Measurements from ENCODE around the gene MCEE.

MCEE gene

DNA sequence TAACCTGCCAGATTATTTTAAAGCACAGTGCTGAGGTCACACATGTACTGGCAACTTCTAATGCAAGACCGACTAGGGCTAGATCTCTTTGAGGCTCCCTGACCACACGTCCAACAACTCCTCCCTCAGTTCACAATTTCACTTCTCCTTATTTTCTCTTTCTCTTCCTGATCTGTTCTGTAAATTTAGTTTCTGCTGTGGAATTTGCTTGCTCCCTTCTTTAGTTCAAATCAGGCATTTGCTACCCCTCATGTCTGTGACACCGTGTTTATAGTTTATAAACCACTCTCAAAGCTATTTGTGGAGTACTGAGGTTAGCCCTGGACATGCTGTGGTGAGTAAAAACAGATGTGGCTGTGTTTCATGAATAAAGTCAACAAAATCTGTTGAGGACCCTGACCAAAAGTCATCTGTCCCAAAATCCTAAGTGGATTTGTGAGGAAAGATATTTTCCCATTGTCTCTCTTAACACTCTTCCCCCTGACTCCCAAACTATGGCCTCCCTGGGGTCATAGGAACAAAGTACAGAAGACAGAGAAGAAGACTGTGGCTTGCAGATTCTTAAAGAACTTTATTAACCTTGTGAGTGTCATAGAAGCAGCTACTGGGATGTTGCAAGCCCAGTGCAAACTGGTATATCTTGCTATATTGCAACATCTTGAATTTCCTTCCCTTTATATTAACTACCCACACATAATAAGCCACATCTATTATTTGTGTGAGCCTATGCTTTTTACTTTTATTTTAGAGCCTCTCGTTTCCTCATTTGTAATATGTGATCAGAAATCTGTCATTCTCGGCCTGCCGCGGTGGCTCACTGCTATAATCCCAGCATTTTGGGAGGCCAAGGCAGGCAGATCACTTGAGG, 65.0 kb downstream of the MCEE start:
- no peak for ATAC-seq (replicated peaks)
- Mint-ChIP-seq H3K4me3 (no peak overlapping the region), H3K27me3 (peaks cover 19 to 29% of the 10 kb centered on the region in 2 donors), H3K4me1 (ENCODE audit: low read depth in 2 of 2) (peaks cover 16 to 26% of the 10 kb centered on the region in 2 donors), H3K27ac (peak overlapping the region in 1 of 2 donors; percentile 2), H3K36me3 (ENCODE audit: insufficient read depth) (peaks cover 20% of the 10 kb centered on the region), H3K9me3 (no peaks in the 10 kb centered on the region)
- DNase-seq = no peak

- peaks cover 27 to 37% of the 10 kb centered on the region in 2 donors for H3K27me3 Mint-ChIP-seq
- H3K9me3 Mint-ChIP-seq = no peaks in the 10 kb centered on the region
- peaks cover 18% of the 10 kb centered on the region for H3K36me3 Mint-ChIP-seq (ENCODE audit: insufficient read depth)
- DNase-seq (no peak), ATAC-seq (replicated peaks) (no peak)
- peak overlapping the region in 1 of 2 donors; percentile 2 for H3K27ac Mint-ChIP-seq
- H3K4me3 Mint-ChIP-seq = no peak overlapping the region
- H3K4me1 Mint-ChIP-seq (ENCODE audit: low read depth in 2 of 2) = peaks cover 9 to 17% of the 10 kb centered on the region in 2 donors
Measured at GRCh38 chr2:71064110-71064611, 65.9 kb downstream of the MCEE start.

GRCh38 chr2:71063216-71063615, 66.8 kb downstream of the MCEE start:
- no peak for DNase-seq
- Mint-ChIP-seq H3K4me1 (ENCODE audit: low read depth in 2 of 2) (peaks cover 8 to 9% of the 10 kb centered on the region in 2 donors), H3K27ac (no peak overlapping the region)

DNA sequence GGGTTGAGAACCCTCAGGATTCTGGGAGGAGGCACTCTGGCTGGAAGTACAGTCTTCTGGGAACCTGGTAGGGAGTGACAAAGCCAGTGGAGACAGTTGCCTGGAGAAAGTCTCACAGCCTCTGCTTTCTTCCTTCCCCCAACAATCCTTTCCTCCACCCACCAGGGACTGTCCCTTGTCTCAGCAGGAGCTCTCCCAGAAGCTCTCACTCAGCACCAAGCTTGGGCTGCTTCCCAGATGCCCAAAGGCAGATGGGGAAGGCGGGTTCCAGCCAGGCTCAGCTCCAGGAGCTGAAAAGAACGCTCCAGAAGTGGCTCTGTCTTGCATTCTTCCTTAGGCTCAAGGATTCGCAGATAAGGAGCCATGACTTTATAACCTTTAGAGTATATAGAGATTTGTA, 69.2 kb downstream of the MCEE start:
- DNase-seq = no peak
- no peaks in the 10 kb centered on the region for H3K4me1 Mint-ChIP-seq (ENCODE audit: low read depth in 2 of 2)
- ATAC-seq (replicated peaks) = no peak
- H3K4me3 Mint-ChIP-seq = no peak overlapping the region
- H3K9me3 Mint-ChIP-seq = no peaks in the 10 kb centered on the region
- peaks cover 38 to 49% of the 10 kb centered on the region in 2 donors for H3K27me3 Mint-ChIP-seq
- H3K27ac Mint-ChIP-seq = no peak overlapping the region
- peaks cover 4% of the 10 kb centered on the region for H3K36me3 Mint-ChIP-seq (ENCODE audit: insufficient read depth)

More at GRCh38 chr2:71063216-71063615, 66.8 kb downstream of the MCEE start:
- no peak for ATAC-seq (replicated peaks)
- no peak overlapping the region for H3K4me3 Mint-ChIP-seq
- H3K27me3 Mint-ChIP-seq = peaks cover 36 to 47% of the 10 kb centered on the region in 2 donors
- H3K9me3 Mint-ChIP-seq = no peaks in the 10 kb centered on the region
- H3K36me3 Mint-ChIP-seq (ENCODE audit: insufficient read depth) = peaks cover 13% of the 10 kb centered on the region

GRCh38 chr2:71060211-71060610, 69.8 kb downstream of the MCEE start:
- H3K4me3 Mint-ChIP-seq = no peak overlapping the region
- no peak for DNase-seq
- no peak for ATAC-seq (replicated peaks)
- H3K4me1 Mint-ChIP-seq (ENCODE audit: low read depth in 2 of 2) = no peaks in the 10 kb centered on the region
- peaks cover 38 to 49% of the 10 kb centered on the region in 2 donors for H3K27me3 Mint-ChIP-seq
- H3K27ac Mint-ChIP-seq = no peak overlapping the region
- no peaks in the 10 kb centered on the region for H3K9me3 Mint-ChIP-seq
- no peaks in the 10 kb centered on the region for H3K36me3 Mint-ChIP-seq (ENCODE audit: insufficient read depth)
